ENCODE results near the gene RERG. TPM values are rescaled to one million over a fixed set of nuclear protein-coding genes. Genes with fewer than 3 reads are reported as not detected.

RERG gene
- total RNA-seq, 1 donor from 2014 or later, result 19.6 TPM

DNA sequence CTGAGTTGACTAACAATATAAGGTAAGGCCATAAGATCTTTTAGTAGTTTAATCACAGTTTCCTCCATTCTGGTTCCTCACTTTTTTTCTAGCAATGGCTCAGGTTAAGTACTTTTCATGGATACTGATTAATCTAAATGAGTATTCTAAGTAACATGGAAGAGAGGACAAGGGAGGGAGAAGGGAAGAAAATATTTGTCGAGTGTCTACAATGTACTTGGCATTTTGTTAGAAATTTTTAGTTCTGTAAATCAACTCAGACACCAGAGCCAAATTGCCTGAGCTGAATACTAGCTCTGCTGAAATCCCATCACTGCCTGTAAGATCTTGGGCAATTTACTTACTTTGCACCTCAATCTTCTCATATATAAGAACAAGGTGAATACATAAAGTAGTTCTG lies 20.2 kb downstream of the RERG start:
- Histone ChIP-seq H3K27ac (no peak overlapping the region), H3K36me3 (no peaks in the 10 kb centered on the region), H3K27me3 (no peaks in the 10 kb centered on the region), H3K4me1 (peaks cover 4% of the 10 kb centered on the region), H3K9me3 (no peaks in the 10 kb centered on the region), H3K4me3 (no peak overlapping the region)
- ATAC-seq (no peak), DNase-seq (no peak)
- intact Hi-C loops (cut with DNase I), result no loop called here
- TF ChIP-seq, protein P1, sequence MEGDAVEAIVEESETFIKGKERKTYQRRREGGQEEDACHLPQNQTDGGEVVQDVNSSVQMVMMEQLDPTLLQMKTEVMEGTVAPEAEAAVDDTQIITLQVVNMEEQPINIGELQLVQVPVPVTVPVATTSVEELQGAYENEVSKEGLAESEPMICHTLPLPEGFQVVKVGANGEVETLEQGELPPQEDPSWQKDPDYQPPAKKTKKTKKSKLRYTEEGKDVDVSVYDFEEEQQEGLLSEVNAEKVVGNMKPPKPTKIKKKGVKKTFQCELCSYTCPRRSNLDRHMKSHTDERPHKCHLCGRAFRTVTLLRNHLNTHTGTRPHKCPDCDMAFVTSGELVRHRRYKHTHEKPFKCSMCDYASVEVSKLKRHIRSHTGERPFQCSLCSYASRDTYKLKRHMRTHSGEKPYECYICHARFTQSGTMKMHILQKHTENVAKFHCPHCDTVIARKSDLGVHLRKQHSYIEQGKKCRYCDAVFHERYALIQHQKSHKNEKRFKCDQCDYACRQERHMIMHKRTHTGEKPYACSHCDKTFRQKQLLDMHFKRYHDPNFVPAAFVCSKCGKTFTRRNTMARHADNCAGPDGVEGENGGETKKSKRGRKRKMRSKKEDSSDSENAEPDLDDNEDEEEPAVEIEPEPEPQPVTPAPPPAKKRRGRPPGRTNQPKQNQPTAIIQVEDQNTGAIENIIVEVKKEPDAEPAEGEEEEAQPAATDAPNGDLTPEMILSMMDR (IDR thresholded peaks at IDR 0.05), result no peak

DNA sequence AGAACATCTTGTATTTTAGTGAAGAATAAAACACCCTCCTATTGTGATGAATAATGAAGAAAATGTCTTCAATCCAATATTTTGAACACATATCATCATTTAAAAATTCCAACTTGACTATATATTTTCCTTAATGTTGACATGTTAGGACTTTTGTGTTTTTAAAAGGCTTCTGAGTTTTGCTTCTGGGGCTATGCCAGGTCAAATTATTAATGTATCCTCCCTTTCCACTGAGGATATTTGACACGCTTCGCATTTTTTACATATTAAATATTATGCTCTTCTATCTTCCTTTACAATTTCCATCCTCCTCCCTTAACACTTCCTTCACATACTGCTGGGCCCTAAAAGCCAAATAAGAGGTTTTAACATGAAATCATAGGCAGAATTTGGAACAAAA lies 20.6 kb downstream of the RERG start:
- Histone ChIP-seq H3K9me3 (no peaks in the 10 kb centered on the region), H3K36me3 (no peaks in the 10 kb centered on the region), H3K27ac (no peak overlapping the region), H3K27me3 (no peaks in the 10 kb centered on the region), H3K4me3 (no peak overlapping the region), H3K4me1 (peaks cover 4% of the 10 kb centered on the region)
- TF ChIP-seq, protein P1 (IDR thresholded peaks at IDR 0.05), result no peak
- DNase-seq, result no peak
- intact Hi-C loops (cut with DNase I), result no loop called here
- no peak for ATAC-seq

DNA sequence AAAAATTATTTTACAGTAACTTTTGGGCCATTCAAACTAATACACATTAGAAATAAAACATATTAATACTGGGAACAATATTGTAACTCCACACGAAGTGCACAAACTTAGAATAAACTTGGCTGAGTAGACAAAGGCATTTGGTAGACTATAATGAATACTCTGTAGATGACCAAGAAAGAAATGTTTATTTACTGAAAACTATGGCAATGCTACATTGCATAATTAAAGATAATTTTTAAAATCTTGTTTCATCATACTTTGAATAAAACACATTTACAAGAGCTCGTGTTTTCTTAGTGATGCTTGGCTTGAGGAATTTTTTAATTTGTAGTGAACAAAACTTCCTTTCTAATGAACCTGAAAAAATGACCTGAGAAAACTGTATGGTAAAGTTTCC lies 21.3 kb downstream of the RERG start:
- DNase-seq, result no peak
- TF ChIP-seq, protein P1 (IDR thresholded peaks at IDR 0.05), result no peak
- Histone ChIP-seq H3K4me3 (no peak overlapping the region), H3K27ac (no peak overlapping the region), H3K4me1 (peaks cover 7% of the 10 kb centered on the region), H3K27me3 (no peaks in the 10 kb centered on the region), H3K9me3 (no peaks in the 10 kb centered on the region), H3K36me3 (no peaks in the 10 kb centered on the region)
- intact Hi-C loops (cut with DNase I), result no loop called here
- ATAC-seq, result no peak

DNA sequence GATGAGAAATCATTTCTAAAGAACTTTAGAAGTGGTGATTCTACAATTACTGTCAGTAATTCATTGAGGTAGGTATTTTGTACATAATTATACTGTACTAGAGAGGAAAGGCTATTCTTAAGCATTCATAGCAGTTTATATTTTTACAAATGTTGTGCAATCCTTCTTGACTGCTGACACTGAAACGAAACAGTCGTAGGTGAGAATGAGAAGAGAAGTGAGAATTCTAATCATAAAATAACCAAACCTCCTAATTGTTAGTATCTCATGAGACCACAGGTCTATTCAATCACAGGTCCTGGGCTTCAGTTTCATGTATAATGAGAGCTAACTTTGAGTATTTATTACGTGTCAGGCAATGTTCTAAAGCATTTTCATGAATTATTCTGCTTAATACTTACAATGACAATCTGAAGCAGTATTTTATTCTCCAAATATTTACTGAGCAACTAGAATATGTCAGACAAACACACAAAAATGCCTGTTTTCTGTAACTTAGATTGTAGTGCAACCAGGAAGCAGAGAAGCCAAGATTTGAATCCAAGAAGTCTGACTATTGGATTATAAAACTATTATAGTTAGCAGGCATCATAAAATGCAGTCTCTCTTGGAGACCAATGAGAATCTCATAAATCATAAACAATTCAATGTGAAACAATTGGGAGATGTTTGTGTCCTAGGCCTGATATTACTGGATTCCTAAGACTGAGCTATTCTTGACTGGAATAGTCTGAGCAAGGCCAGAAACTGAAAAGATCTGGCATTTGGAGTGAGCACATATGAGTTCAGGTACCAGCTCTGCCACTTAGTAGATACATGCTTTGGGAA lies 24.3 kb downstream of the RERG start:
- intact Hi-C loops (cut with DNase I), result no loop called here
- TF ChIP-seq, protein P1 (IDR thresholded peaks at IDR 0.05), result no peak
- peaks cover 12% of the 10 kb centered on the region for H3K4me1 ChIP-seq

DNA sequence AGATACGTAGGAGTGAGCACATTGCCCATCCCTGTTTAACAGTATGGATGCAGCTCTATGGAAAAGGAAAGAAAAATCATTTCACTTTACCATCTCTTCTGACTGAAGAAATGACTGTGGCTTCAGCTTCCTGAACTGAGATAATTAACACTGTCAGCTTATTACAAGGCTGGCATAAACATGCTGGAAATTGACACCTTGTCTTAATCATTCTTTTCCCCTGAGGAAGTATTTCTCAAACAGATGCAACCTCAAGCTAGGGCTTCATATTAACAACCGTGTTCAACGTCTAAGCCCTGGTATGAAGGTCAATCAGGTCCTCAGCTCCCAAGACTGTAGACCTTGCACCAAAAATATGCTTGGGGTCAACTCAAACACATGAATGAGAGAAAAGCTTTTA lies 25.0 kb downstream of the RERG start:
- Histone ChIP-seq H3K4me3 (no peak overlapping the region), H3K27ac (peak overlapping the region; percentile 48), H3K27me3 (no peaks in the 10 kb centered on the region), H3K9me3 (no peaks in the 10 kb centered on the region), H3K36me3 (no peaks in the 10 kb centered on the region), H3K4me1 (peaks cover 12% of the 10 kb centered on the region)
- no peak for ATAC-seq
- no peak for DNase-seq
- intact Hi-C loops (cut with DNase I), result no loop called here
- TF ChIP-seq, protein P1 (IDR thresholded peaks at IDR 0.05), result no peak

More for the DNA sequence above, 24.3 kb downstream of the RERG start:
- Histone ChIP-seq H3K4me3 (no peak overlapping the region), H3K27me3 (no peaks in the 10 kb centered on the region), H3K27ac (peak overlapping the region; percentile 48), H3K9me3 (no peaks in the 10 kb centered on the region), H3K36me3 (no peaks in the 10 kb centered on the region)
- ATAC-seq (no peak), DNase-seq (no peak)

Measured in upper lobe of right lung (tissue), 1 donor.